ENCODE measurements around the gene TNFRSF1B.

GRCh38 chr1:12194666-12195216 lies 27.9 kb downstream of the TNFRSF1B start:
- TF ChIP-seq POLR2A (IDR thresholded peaks at IDR 0.05; ENCODE audit: low read length) (no peak), GATA1 (IDR thresholded peaks at IDR 0.05; ENCODE audit: low read depth, low read length) (no peak)

Measured in erythroblast (primary cell).